Measurements from ENCODE around the gene COMP.

Gene COMP

DNA sequence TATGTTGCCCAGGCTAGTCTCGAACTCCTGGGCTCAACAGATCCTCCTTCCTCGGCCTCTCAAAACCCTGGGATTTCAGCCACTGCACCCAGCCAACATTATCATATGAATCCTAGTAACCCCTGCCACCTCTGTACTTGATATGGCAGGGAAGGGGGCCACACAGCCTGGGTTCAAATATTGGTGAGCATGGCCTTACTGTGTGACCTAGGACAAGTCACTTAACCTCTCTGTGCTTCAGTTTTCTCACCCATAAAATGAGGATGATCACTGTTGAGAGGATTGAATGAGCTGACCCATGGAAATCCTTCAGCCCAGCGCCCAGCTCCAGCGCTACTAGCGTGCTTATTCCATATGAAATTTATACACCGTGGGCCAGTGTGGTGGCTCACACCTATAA is 3.6 kb upstream of the COMP start:
- peaks cover 65% of the 10 kb centered on the region for H3K27me3 ChIP-seq (ENCODE audit: insufficient read depth, insufficient read length)
- H3K9ac ChIP-seq (ENCODE audit: insufficient read length, low read depth), result no peak overlapping the region
- no peaks in the 10 kb centered on the region for H3K36me3 ChIP-seq (ENCODE audit: insufficient read depth, insufficient read length, low read length)
- H3K4me3 ChIP-seq (ENCODE audit: insufficient read length, low read depth), result no peak overlapping the region
- DNase-seq (ENCODE audit: low read depth, low spot score), result no peak
- H3K4me1 ChIP-seq (ENCODE audit: insufficient read depth, insufficient read length), result peaks cover 28% of the 10 kb centered on the region
- TF ChIP-seq ZNF274 (IDR thresholded peaks at IDR 0.05; ENCODE audit: low read depth, low read length) (no peak), SUZ12 (IDR thresholded peaks at IDR 0.05; ENCODE audit: extremely low read depth, insufficient read depth, insufficient read length) (no peak), YY1 (IDR thresholded peaks at IDR 0.05; ENCODE audit: insufficient read depth, insufficient read length) (no peak)
- no peaks in the 10 kb centered on the region for H3K9me3 ChIP-seq (ENCODE audit: insufficient read depth, low read length)

DNA sequence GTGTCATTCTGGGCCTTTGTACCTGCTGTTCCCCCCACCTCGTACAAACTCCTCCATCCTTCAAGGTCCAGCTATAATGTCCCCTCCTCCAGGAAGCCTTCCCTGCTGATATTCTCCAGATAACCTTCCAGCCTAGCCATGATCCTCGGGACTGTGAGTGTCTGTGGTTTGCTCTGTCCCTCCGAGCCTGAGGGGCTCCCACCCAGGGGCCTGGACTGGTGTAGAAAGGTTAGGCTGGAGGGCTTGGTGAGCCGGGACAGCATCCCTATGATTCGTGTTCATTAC is 2.9 kb upstream of the COMP start:
- peaks cover 32% of the 10 kb centered on the region for H3K4me1 ChIP-seq (ENCODE audit: insufficient read depth, insufficient read length)
- no peaks in the 10 kb centered on the region for H3K9me3 ChIP-seq (ENCODE audit: insufficient read depth, low read length)
- H3K4me3 ChIP-seq (ENCODE audit: insufficient read length, low read depth), result no peak overlapping the region
- peaks cover 65% of the 10 kb centered on the region for H3K27me3 ChIP-seq (ENCODE audit: insufficient read depth, insufficient read length)
- no peak for TF ChIP-seq YY1 (IDR thresholded peaks at IDR 0.05; ENCODE audit: insufficient read depth, insufficient read length)
- no peak for TF ChIP-seq SUZ12 (IDR thresholded peaks at IDR 0.05; ENCODE audit: extremely low read depth, insufficient read depth, insufficient read length)
- TF ChIP-seq ZNF274 (IDR thresholded peaks at IDR 0.05; ENCODE audit: low read depth, low read length), result no peak
- no peak for DNase-seq (ENCODE audit: low read depth, low spot score)
- H3K36me3 ChIP-seq (ENCODE audit: insufficient read depth, insufficient read length, low read length), result no peaks in the 10 kb centered on the region
- H3K9ac ChIP-seq (ENCODE audit: insufficient read length, low read depth), result no peak overlapping the region

DNA sequence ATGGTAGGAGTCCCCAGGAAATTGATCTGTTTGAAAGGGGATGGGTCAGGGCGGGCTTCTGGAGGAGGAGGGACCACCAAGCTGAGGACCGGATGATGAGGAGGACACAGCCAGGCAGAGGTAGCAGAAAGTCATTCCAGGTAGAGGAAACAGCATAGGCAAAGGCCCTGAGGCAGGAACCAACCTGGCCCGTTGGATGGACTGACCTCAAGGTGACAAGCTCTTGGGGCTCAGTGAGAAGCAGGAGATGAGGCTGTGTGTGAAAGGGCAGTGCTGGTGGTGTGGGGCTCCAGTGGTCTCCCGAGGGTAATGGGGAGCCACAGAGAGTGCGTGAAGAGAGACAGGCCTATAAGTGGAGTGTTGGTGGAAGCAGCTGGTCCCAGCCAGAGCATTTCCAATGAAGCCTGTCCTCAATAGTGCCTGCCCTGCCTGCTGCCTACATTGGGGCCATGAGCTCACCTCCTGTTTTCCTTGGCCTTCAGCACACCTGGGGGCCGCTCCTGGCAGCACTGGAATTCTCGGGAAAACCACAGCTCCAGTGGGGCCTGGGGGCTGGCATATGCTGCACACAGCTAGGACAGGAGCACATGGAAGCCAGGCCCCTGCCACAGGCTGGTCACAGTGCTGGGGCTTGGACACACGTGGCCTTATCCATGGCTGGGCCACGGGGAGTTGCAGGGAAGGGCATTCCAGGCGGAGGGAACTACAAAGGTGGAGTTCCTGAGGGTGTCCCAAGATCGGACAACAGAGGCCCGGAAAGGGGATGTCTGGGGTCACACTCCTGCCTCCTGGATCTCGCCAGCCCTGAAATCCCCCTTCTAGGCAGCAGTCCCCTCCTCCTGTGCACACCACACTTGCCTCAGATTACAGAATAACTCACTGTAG is 2.3 kb upstream of the COMP start:
- Histone ChIP-seq H3K36me3 (ENCODE audit: insufficient read depth, insufficient read length, low read length) (no peaks in the 10 kb centered on the region), H3K4me3 (ENCODE audit: insufficient read length, low read depth) (no peak overlapping the region), H3K27me3 (ENCODE audit: insufficient read depth, insufficient read length) (peaks cover 66% of the 10 kb centered on the region), H3K9ac (ENCODE audit: insufficient read length, low read depth) (no peak overlapping the region), H3K4me1 (ENCODE audit: insufficient read depth, insufficient read length) (peaks cover 34% of the 10 kb centered on the region), H3K9me3 (ENCODE audit: insufficient read depth, low read length) (no peaks in the 10 kb centered on the region)
- no peak for TF ChIP-seq YY1 (IDR thresholded peaks at IDR 0.05; ENCODE audit: insufficient read depth, insufficient read length)
- no peak for TF ChIP-seq ZNF274 (IDR thresholded peaks at IDR 0.05; ENCODE audit: low read depth, low read length)
- no peak for TF ChIP-seq SUZ12 (IDR thresholded peaks at IDR 0.05; ENCODE audit: extremely low read depth, insufficient read depth, insufficient read length)
- DNase-seq (ENCODE audit: low read depth, low spot score), result no peak

DNA sequence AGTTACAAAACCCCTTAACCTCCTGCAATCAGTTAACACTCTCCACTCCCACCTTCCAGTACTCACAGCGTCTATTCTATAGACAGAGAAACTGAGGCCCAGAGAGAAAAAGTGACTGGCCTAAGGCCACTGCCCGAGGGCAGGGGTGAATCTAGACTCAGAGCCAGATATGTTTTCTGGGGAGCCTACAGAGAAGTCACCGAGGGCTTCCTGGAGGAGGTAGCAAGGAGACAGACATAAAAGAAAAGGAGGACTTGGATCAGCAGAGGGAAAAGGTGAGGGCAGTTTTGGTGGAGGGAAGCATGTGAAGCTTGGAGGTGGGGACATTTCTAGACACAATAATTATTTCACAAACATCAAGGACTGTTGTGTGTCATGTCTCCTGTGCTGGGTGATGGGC is 1.6 kb upstream of the COMP start:
- Histone ChIP-seq H3K9ac (ENCODE audit: insufficient read length, low read depth) (no peak overlapping the region), H3K27me3 (ENCODE audit: insufficient read depth, insufficient read length) (peaks cover 73% of the 10 kb centered on the region), H3K4me1 (ENCODE audit: insufficient read depth, insufficient read length) (peaks cover 35% of the 10 kb centered on the region), H3K4me3 (ENCODE audit: insufficient read length, low read depth) (no peak overlapping the region), H3K36me3 (ENCODE audit: insufficient read depth, insufficient read length, low read length) (no peaks in the 10 kb centered on the region), H3K9me3 (ENCODE audit: insufficient read depth, low read length) (no peaks in the 10 kb centered on the region)
- TF ChIP-seq SUZ12 (IDR thresholded peaks at IDR 0.05; ENCODE audit: extremely low read depth, insufficient read depth, insufficient read length), result no peak
- no peak for TF ChIP-seq YY1 (IDR thresholded peaks at IDR 0.05; ENCODE audit: insufficient read depth, insufficient read length)
- TF ChIP-seq ZNF274 (IDR thresholded peaks at IDR 0.05; ENCODE audit: low read depth, low read length), result no peak
- DNase-seq (ENCODE audit: low read depth, low spot score), result no peak

DNA sequence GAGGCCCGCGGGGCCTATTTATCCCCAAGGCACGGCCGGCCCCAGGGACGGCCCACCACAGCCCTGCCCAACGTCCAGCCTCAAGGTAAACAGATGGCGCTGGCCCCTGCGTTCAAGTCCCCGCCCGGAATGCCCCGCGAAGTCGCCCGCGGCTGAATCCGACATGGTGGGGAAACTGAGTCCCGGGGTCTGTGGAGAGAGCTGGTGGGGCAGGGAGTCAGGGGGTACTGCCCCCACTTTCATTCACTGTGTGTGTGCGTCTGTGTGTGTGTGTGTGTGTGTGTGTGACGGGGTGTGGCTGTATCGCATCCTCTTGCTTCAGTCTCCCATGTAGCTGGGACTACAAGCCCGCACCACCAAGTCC is 192 bp upstream of the COMP start:
- peaks cover 87% of the 10 kb centered on the region for H3K27me3 ChIP-seq (ENCODE audit: insufficient read depth, insufficient read length)
- H3K4me3 ChIP-seq (ENCODE audit: insufficient read length, low read depth), result peak overlapping the region; percentile 40
- H3K36me3 ChIP-seq (ENCODE audit: insufficient read depth, insufficient read length, low read length), result no peaks in the 10 kb centered on the region
- no peaks in the 10 kb centered on the region for H3K9me3 ChIP-seq (ENCODE audit: insufficient read depth, low read length)
- peak overlapping the region; percentile 74 for H3K9ac ChIP-seq (ENCODE audit: insufficient read length, low read depth)
- TF ChIP-seq SUZ12 (IDR thresholded peaks at IDR 0.05; ENCODE audit: extremely low read depth, insufficient read depth, insufficient read length) (peak; percentile 33), YY1 (IDR thresholded peaks at IDR 0.05; ENCODE audit: insufficient read depth, insufficient read length) (no peak), ZNF274 (IDR thresholded peaks at IDR 0.05; ENCODE audit: low read depth, low read length) (no peak)
- peaks cover 43% of the 10 kb centered on the region for H3K4me1 ChIP-seq (ENCODE audit: insufficient read depth, insufficient read length)
- DNase-seq (ENCODE audit: low read depth, low spot score), result no peak

DNA sequence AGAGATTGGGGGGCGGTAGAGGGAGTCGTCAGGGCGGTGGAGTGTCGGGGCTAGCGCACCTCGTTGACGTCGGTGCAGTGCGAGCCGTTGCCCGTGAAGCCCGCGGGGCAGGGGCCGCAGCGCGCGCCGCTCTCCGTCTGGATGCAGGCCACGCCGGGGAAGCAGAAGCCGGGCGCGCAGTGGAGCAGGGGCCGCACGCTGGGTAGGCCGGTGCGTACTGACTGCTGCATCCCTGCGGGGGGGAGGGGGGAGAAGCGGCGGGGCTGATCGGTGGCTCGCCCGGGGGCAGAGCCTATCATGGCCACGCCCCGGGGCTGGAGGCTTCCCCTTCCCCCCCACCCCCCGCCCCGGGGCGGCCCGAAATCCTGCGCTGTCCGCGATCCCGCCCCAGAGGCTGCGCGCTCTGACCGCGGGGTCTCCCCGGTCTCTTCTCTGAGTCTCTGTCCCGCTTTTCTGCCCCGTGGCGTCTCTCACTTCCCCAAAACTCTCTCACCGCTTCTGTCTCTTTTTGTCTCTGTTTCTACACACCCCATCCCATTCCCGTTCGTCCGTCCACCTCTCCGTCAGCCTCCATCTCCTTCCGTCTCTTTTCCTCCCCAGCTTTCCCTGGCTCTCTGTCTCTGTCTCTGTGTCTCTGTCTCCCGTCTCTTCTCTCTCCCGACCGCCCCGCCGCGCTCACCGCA is 1.1 kb downstream of the COMP start:
- Histone ChIP-seq H3K9ac (ENCODE audit: insufficient read length, low read depth) (peak overlapping the region; percentile 74), H3K4me1 (ENCODE audit: insufficient read depth, insufficient read length) (peaks cover 46% of the 10 kb centered on the region), H3K4me3 (ENCODE audit: insufficient read length, low read depth) (peak overlapping the region; percentile 40), H3K27me3 (ENCODE audit: insufficient read depth, insufficient read length) (peaks cover 94% of the 10 kb centered on the region), H3K36me3 (ENCODE audit: insufficient read depth, insufficient read length, low read length) (no peaks in the 10 kb centered on the region), H3K9me3 (ENCODE audit: insufficient read depth, low read length) (no peaks in the 10 kb centered on the region)
- no peak for TF ChIP-seq ZNF274 (IDR thresholded peaks at IDR 0.05; ENCODE audit: low read depth, low read length)
- TF ChIP-seq SUZ12 (IDR thresholded peaks at IDR 0.05; ENCODE audit: extremely low read depth, insufficient read depth, insufficient read length), result no peak
- no peak for TF ChIP-seq YY1 (IDR thresholded peaks at IDR 0.05; ENCODE audit: insufficient read depth, insufficient read length)
- DNase-seq (ENCODE audit: low read depth, low spot score), result no peak

DNA sequence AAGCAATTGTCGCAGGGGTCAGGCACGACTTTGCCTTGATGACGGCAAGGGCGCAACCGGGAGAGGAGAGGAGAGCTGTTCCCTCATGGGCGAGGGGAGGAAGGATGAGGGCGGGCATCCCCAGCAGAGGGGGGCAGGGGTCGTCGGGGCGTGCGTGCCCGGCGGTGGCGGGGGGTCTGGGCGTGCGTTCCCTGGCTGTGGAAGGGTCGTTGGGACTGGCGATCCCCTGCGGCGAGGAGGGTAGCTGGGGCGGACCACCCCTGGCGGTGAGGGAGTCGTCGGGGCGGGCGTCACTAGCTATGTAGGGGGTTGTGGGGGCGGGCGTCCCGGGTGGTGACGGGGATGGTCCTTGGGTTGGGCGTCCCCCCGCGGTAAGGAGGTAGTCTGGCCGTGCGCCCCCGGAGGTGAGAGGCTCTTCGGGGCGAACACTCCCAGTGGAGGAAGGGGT is 1.7 kb downstream of the COMP start:
- H3K4me3 ChIP-seq (ENCODE audit: insufficient read length, low read depth), result peak overlapping the region; percentile 31
- no peak for DNase-seq (ENCODE audit: low read depth, low spot score)
- no peaks in the 10 kb centered on the region for H3K36me3 ChIP-seq (ENCODE audit: insufficient read depth, insufficient read length, low read length)
- H3K27me3 ChIP-seq (ENCODE audit: insufficient read depth, insufficient read length), result peaks cover 96% of the 10 kb centered on the region
- TF ChIP-seq ZNF274 (IDR thresholded peaks at IDR 0.05; ENCODE audit: low read depth, low read length) (no peak), YY1 (IDR thresholded peaks at IDR 0.05; ENCODE audit: insufficient read depth, insufficient read length) (no peak), SUZ12 (IDR thresholded peaks at IDR 0.05; ENCODE audit: extremely low read depth, insufficient read depth, insufficient read length) (no peak)
- peaks cover 50% of the 10 kb centered on the region for H3K4me1 ChIP-seq (ENCODE audit: insufficient read depth, insufficient read length)
- H3K9me3 ChIP-seq (ENCODE audit: insufficient read depth, low read length), result no peaks in the 10 kb centered on the region
- peak overlapping the region; percentile 24 for H3K9ac ChIP-seq (ENCODE audit: insufficient read length, low read depth)

All from NT2/D1 (cell line).